LNCAP (cell line): ENCODE measurements around the gene RASA3.

ENCODE experiments used
- TF ChIP-seq, protein P1 (sequence below): fragments of 450-650 bp; IDR thresholded peaks from 2 replicates; pipeline ENCODE4 v1.5.1; 2017; ENCODE audit warnings: mild to moderate bottlenecking

RASA3 gene

DNA sequence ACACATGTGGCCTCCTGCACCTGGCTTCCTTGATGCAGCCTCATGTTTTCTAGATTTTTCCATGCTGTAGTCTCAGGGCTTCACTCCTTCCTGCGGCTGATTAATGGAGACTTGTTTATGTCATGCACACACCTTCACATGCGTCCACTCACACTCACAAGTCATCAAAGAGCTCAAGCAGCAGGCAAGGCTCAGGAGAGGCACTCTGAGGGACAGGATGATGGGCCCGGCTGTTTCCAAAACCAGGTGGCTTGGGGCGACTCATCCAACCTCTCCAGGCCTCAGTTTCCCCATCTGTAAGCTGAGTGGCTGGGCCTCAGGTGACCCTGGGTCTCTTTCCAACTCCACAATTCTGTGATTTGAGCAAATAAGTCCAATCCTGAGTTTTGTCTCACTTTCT is 36.9 kb downstream of the RASA3 start:
- TF ChIP-seq, protein P1, sequence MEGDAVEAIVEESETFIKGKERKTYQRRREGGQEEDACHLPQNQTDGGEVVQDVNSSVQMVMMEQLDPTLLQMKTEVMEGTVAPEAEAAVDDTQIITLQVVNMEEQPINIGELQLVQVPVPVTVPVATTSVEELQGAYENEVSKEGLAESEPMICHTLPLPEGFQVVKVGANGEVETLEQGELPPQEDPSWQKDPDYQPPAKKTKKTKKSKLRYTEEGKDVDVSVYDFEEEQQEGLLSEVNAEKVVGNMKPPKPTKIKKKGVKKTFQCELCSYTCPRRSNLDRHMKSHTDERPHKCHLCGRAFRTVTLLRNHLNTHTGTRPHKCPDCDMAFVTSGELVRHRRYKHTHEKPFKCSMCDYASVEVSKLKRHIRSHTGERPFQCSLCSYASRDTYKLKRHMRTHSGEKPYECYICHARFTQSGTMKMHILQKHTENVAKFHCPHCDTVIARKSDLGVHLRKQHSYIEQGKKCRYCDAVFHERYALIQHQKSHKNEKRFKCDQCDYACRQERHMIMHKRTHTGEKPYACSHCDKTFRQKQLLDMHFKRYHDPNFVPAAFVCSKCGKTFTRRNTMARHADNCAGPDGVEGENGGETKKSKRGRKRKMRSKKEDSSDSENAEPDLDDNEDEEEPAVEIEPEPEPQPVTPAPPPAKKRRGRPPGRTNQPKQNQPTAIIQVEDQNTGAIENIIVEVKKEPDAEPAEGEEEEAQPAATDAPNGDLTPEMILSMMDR = no peak

DNA sequence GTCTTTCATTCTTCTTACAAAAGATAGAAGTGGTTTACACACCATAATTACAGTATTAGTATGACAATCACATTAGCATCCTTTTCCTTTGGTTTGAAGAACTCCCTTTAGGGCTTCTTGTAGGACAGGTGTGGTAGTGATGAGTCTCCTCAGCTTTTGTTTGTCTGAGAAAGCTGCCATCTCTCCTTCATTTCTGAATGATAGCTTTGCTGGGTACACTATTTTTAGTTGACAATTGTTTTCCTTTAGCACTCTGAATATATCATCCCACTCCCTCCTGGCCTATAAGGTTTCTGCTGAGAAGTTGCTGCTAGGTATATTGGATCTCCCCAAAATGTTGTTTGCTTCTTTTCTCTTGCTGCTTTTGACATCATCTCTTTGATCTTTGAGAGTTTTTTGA is 39.3 kb downstream of the RASA3 start:
- TF ChIP-seq, protein P1 = no peak

DNA sequence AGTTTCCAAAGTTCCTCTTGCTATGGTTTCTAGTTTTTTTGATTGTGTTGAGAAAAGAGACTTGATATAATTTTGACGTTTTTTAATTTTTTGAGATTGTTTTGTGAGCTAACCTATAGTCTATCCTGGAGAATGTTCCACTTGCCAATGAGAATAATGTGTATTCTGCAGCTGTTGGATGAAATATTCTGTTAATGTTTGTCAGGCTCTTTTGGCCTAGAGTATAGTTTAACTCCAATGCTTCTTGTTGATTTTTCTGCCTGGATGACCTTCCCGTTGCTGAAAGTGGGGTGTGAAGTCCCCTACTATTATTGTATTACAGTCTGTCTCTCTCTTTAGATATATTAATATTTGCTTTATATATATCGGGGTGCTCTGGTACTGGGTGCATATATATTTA is 40.0 kb downstream of the RASA3 start:
- TF ChIP-seq, protein P1 = no peak

DNA sequence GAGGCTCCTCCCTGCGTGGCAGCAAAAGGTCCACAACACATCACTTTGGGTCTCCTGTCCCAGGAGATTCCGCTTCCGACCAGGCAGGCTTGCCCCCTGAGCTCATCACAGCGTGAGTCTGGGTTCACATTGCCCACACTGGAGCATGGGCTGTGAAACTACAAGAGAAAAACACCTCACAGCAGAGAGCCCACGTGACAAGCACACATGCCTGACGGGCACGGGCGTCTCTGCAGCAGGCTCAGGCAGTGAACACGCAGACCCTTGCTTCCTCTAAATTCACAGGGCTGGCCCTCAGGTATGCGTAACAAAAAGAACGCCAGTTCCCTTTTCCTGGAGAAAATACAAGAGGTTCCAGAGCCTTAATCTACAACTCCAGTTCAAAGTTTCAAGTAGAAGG is 41.9 kb downstream of the RASA3 start:
- TF ChIP-seq, protein P1 = no peak

DNA sequence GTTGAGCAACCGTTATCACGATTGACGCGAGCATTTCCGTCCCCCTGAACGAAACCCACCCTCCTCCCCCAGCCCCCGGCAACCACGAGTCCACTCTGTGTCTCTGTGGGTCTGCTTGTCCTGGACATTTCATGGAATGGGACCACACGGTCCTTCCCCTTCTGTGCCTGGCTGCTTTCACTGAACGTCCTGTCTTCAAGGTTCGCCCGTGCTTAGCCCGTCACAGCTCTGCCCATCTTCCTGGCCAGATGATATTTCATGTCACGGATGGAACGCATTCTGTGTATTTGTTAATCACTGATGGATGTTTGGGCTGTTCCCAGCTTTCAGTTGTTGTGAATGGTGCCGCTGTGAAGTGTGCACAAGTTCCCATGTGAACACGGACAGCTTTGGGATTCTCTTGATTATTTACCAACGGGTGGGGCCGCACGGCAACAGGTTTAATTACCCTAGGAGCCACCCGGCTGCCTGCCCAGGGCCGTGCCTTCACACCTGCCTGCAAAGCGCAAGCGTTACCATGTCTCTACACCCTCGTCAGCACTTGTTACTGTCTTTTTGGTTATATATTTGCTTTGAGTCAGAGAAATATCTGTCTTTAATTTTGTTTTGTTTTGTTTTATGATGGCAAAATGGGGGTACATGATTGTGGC is 42.5 kb downstream of the RASA3 start:
- TF ChIP-seq, protein P1 = no peak

DNA sequence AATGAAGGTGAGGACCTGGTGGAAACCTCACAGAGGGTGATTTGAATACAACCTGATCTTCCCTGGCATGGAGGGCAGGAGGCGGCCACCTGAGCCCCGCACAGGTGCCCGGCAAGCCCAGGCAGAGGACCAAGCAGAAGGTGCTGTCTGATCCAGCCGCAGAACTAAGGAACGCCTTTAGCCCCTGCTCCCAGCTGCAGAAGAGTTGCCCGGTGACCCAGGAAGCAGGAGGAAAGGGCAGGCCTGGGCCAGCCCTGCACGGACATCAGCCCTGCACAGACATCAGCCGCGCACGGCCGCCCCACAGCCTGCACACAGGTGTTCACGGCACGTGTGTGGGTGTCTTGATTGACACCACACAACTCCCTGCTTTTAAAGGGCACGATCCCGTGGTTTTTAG is 43.1 kb downstream of the RASA3 start:
- TF ChIP-seq, protein P1 = no peak

DNA sequence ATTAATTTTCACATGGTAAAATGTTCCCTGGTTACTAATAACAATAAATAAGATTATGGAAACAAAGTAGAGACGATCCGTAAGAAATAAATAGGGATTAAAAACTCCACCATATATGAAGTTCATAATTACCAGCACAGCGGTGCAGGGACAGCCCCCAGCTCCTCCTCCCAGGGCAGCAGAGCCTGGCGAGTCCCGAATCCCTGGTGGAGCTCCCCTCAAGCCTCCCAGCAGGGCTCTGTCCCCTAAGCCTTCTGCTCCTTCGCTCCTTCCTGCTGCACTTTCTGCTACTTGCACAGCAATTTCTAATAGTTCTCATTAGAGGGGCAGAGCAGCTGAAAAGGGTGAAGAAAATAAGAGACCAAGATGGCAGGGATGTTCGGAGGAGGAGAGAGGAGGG is 43.6 kb downstream of the RASA3 start:
- TF ChIP-seq, protein P1 = no peak

DNA sequence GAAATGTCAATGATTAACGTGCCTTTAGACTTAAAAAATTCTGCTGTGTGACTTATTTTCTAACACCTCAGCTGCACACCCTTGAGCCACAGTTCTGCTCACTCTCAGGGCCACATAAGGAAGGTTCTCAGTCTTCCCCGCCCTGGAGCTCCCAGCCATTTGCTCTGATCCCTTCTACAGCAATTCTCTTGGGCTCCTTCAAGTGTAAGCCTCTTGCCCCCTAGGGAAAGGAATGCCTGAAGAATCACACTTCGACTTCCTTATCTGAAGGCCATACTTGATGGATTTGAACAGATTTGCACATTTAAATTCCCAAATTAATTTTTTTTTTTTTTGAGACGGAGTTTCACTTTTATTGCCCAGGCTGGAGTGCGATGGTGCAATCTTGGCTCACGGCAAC is 44.2 kb downstream of the RASA3 start:
- TF ChIP-seq, protein P1 = no peak
